Endodermal cell (in vitro differentiated cells): ENCODE data around the gene CACNA1H. TPM values are rescaled to one million over a fixed set of nuclear protein-coding genes. Genes with fewer than 3 reads are reported as not detected.

Experiments used
- DNase-seq: peaks from one replicate; pipeline ENCODE4 v3.0.0-alpha.2; 2017
- H3K27ac ChIP-seq: 2 replicates; pipeline ENCODE4 v1.5.1; 2013; ENCODE audit warnings: mild to moderate bottlenecking, low read depth, low read length, moderate library complexity
- H3K27me3 ChIP-seq: 2 replicates; pipeline ENCODE4 v1.6.1; 2013; ENCODE audit warnings: mild to moderate bottlenecking, low read length, moderate library complexity; ENCODE audit not compliant: insufficient read depth, control insufficient read depth, poor library complexity, severe bottlenecking
- H3K36me3 ChIP-seq: 2 replicates; pipeline ENCODE4 v1.7.0; 2013; ENCODE audit warnings: mild to moderate bottlenecking, low read length, moderate library complexity; ENCODE audit not compliant: control insufficient read depth, insufficient read depth
- H3K4me1 ChIP-seq: one replicate; pipeline ENCODE4 v1.7.0; 2013; ENCODE audit warnings: low read length; ENCODE audit not compliant: control insufficient read depth, insufficient read depth
- H3K4me3 ChIP-seq: 2 replicates; pipeline ENCODE4 v1.5.1; 2013; ENCODE audit warnings: mild to moderate bottlenecking, low read length, moderate library complexity
- H3K9ac ChIP-seq: 2 replicates; pipeline ENCODE4 v1.6.1; 2013; ENCODE audit warnings: mild to moderate bottlenecking, low read length, moderate library complexity; ENCODE audit not compliant: poor library complexity, severe bottlenecking; ENCODE audit errors: extremely low read depth
- H3K9me3 ChIP-seq: 2 replicates; pipeline ENCODE4 v1.6.1; 2013; ENCODE audit warnings: mild to moderate bottlenecking, low read length, moderate library complexity; ENCODE audit not compliant: control insufficient read depth
- H3K27ac Mint-ChIP-seq: 2 replicates; pipeline ENCODE4 v1.8.0; 2020; ENCODE audit warnings: mixed read lengths
- H3K27me3 Mint-ChIP-seq: 2 replicates; pipeline ENCODE4 v1.8.0; 2021; ENCODE audit warnings: mild to moderate bottlenecking, mixed read lengths; ENCODE audit not compliant: insufficient read depth
- H3K36me3 Mint-ChIP-seq: 2 replicates; pipeline ENCODE4 v1.8.0; 2020; ENCODE audit warnings: low read depth, mixed read lengths
- H3K4me1 Mint-ChIP-seq: 2 replicates; pipeline ENCODE4 v1.8.0; 2020; ENCODE audit warnings: mixed read lengths
- H3K4me3 Mint-ChIP-seq: 2 replicates; pipeline ENCODE4 v1.8.0; 2020; ENCODE audit warnings: mild to moderate bottlenecking, moderate library complexity, mixed read lengths
- H3K9me3 Mint-ChIP-seq: 2 replicates; pipeline ENCODE4 v1.8.0; 2020; ENCODE audit warnings: mild to moderate bottlenecking, mixed read lengths
- CTCF ChIP-seq: fragments of 200-600 bp; sonication (generic); conservative IDR thresholded peaks from 2 replicates; pipeline ENCODE4 v1.5.0; 2021; ENCODE audit warnings: antibody characterized with exemption, mild to moderate bottlenecking
- WGBS, 2 experiments: methylation state at CpG; one replicate each; pipeline versions ENCODE4 v1.1.5 to v1.1.7; 2013; ENCODE audit warnings: missing lambda C conversion rate in 2 of 2, mixed read lengths in 1 of 2; ENCODE audit not compliant: insufficient coverage in 1 of 2, insufficient read length in 1 of 2; 5-methylcytosine and 5-hydroxymethylcytosine counted together
- total RNA-seq, 2 donors: library from RNA; stranded (reverse); fragmentation: NEBNext Ultra II Directional in 1 of 2; extraction: Animal tissue kit (Norgen Biotek cat#: 25700) in 1 of 2; gene quantifications; 2 replicates in 1 of 2; 3 replicates in 1 of 2; pipeline ENCODE4 v1.2.1, GENCODE V29; 2021

CACNA1H gene
- total RNA-seq, 2 donors from 2014 or later: 31.6 to 45.0 TPM

DNA sequence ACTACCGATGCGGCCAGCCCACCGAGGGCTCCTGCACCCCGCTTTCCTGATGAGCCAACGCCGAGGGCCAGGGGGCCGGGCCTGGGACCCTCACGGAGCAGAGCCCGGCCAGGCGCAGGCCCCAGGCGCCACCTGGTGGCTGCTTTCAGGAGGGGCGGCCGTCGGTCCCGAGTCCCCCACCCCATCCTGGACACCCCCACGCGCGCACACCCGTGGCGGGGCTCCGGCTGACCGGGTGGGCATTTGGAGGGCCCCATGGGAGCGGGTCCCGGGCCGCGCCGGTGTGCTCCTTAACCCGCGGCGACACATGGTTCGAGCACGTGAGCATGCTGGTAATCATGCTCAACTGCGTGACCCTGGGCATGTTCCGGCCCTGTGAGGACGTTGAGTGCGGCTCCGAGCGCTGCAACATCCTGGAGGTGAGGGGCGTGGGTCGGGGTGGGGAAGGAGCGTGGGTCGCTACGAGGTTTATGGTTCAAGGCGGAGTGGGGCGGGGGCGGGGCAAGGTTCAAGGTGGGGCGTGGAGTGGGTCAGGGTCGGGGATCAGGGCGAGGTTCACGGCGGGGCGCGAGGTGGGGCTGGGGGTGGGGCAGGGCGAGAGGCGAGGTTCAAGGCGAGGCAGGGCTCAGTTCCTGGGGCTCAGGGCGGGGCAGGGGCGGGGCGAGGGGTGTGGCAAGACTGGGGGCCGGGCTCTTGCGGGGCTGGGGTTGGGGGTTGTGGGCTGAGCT, 41.9 kb downstream of the CACNA1H start:
- no peak overlapping the region for H3K4me3 ChIP-seq
- H3K4me1 ChIP-seq: no peaks in the 10 kb centered on the region
- no peak overlapping the region for H3K9ac ChIP-seq
- DNase-seq: peak; percentile 78
- Mint-ChIP-seq H3K4me1 (no peaks in the 10 kb centered on the region), H3K27ac (no peak overlapping the region), H3K36me3 (peaks cover 8% of the 10 kb centered on the region), H3K9me3 (no peaks in the 10 kb centered on the region), H3K27me3 (no peaks in the 10 kb centered on the region), H3K4me3 (no peak overlapping the region)
- WGBS, 2 experiments: 77 to 81% methylated on average over 18 to 58 of the region's 61 CpGs
- H3K27me3 ChIP-seq: no peaks in the 10 kb centered on the region
- no peaks in the 10 kb centered on the region for H3K9me3 ChIP-seq
- no peak overlapping the region for H3K27ac ChIP-seq
- no peaks in the 10 kb centered on the region for H3K36me3 ChIP-seq
- peak; percentile 94 for TF ChIP-seq CTCF

GRCh38 chr16:1195393-1195666, 42.4 kb downstream of the CACNA1H start:
- Histone ChIP-seq H3K27me3 (no peaks in the 10 kb centered on the region), H3K9me3 (no peaks in the 10 kb centered on the region), H3K36me3 (no peaks in the 10 kb centered on the region), H3K27ac (no peak overlapping the region), H3K4me3 (no peak overlapping the region), H3K4me1 (no peaks in the 10 kb centered on the region), H3K9ac (no peak overlapping the region)
- no peak for DNase-seq
- TF ChIP-seq CTCF: no peak
- 86 to 91% methylated on average over 4 to 14 of the region's 14 CpGs for WGBS, 2 experiments
- no peaks in the 10 kb centered on the region for H3K9me3 Mint-ChIP-seq
- peaks cover 10% of the 10 kb centered on the region for H3K36me3 Mint-ChIP-seq
- H3K27ac Mint-ChIP-seq: no peak overlapping the region
- H3K4me1 Mint-ChIP-seq: no peaks in the 10 kb centered on the region
- H3K4me3 Mint-ChIP-seq: no peak overlapping the region
- no peaks in the 10 kb centered on the region for H3K27me3 Mint-ChIP-seq

GRCh38 chr16:1196494-1196893, 43.6 kb downstream of the CACNA1H start:
- Mint-ChIP-seq H3K9me3 (no peaks in the 10 kb centered on the region), H3K4me1 (no peaks in the 10 kb centered on the region), H3K4me3 (no peak overlapping the region), H3K27ac (no peak overlapping the region), H3K27me3 (no peaks in the 10 kb centered on the region), H3K36me3 (peaks cover 14% of the 10 kb centered on the region)
- no peak for TF ChIP-seq CTCF
- no peak for DNase-seq
- Histone ChIP-seq H3K4me1 (no peaks in the 10 kb centered on the region), H3K36me3 (no peaks in the 10 kb centered on the region), H3K9ac (no peak overlapping the region), H3K9me3 (no peaks in the 10 kb centered on the region), H3K4me3 (no peak overlapping the region), H3K27ac (no peak overlapping the region), H3K27me3 (no peaks in the 10 kb centered on the region)
- 96 to 98% methylated on average over 7 to 11 of the region's 11 CpGs for WGBS, 2 experiments
